Breast epithelium (tissue), 4 donors: ENCODE measurements around the gene LIX1L. TPM values are rescaled to one million over a fixed set of nuclear protein-coding genes. Genes with fewer than 3 reads are reported as not detected.

ENCODE experiments used
- DNase-seq, 2 donors: peaks; one replicate each; pipeline ENCODE4 v3.0.0-alpha.2; 2019; ENCODE audit warnings: low spot score in 2 of 2
- H3K27ac ChIP-seq, 2 donors: fragments of 200-600 bp; sonication (generic) in 1 of 2; one replicate each; pipeline ENCODE4 v1.5.1; 2016 to 2019; ENCODE audit warnings: mild to moderate bottlenecking in 1 of 2
- H3K27me3 ChIP-seq, 2 donors: fragments of 200-600 bp; sonication (generic) in 1 of 2; one replicate each; pipeline versions ENCODE4 v1.5.1 to v1.6.0; 2017 to 2019; ENCODE audit warnings: control low read depth in 1 of 2, mild to moderate bottlenecking in 1 of 2
- H3K36me3 ChIP-seq: fragments of 200-600 bp; one replicate; pipeline ENCODE4 v1.5.1; 2019
- H3K4me1 ChIP-seq, 2 donors: fragments of 200-600 bp; sonication (generic); one replicate each; pipeline ENCODE4 v1.5.1; 2016 to 2019; ENCODE audit warnings: control low read depth in 1 of 2
- H3K4me3 ChIP-seq, 3 donors: fragments of 200-600 bp; sonication (generic); 1 replicate in 2 of 3; 2 replicates in 1 of 3; pipeline ENCODE4 v1.5.1; 2016 to 2019; ENCODE audit warnings: mild to moderate bottlenecking in 3 of 3, moderate library complexity in 2 of 3
- H3K9me3 ChIP-seq, 2 donors: fragments of 200-600 bp; sonication (generic) in 1 of 2; one replicate each; pipeline ENCODE4 v1.5.1; 2016 to 2019; ENCODE audit warnings: control low read depth in 1 of 2
- POLR2A ChIP-seq: fragments of 450-650 bp; IDR thresholded peaks from one replicate; pipeline ENCODE4 v1.6.1; 2016; ENCODE audit warnings: antibody characterized with exemption, mild to moderate bottlenecking, moderate library complexity
- POLR2AphosphoS5 ChIP-seq, 3 donors: sonication (generic); formaldehyde crosslinking; IDR thresholded peaks; one replicate each; pipeline ENCODE4 v1.6.1; 2017; ENCODE audit warnings: antibody characterized with exemption in 3 of 3
- intact Hi-C: fragments of 100-400 bp; cut with DNase I; formaldehyde crosslinking; loops from one replicate; pipeline ENCODE4 v1.15.1; 2023; ENCODE audit warnings: low total_unique reads
- total RNA-seq, 3 donors: library from RNA; depleted of rRNA; stranded (reverse); fragments of >200 nt; gene quantifications; one replicate each; pipeline ENCODE4 v1.1.0, GENCODE V29; 2016
- TF ChIP-seq, protein P1 (sequence below), 3 donors: fragments of 450-650 bp; IDR thresholded peaks; one replicate each; pipeline ENCODE4 v1.5.1; 2016 to 2017; ENCODE audit warnings: antibody characterized with exemption in 3 of 3, mild to moderate bottlenecking in 3 of 3, moderate library complexity in 3 of 3

Gene LIX1L
- total RNA-seq, 3 donors from 2014 or later: 18.1 to 28.5 (median 21.8) TPM

DNA sequence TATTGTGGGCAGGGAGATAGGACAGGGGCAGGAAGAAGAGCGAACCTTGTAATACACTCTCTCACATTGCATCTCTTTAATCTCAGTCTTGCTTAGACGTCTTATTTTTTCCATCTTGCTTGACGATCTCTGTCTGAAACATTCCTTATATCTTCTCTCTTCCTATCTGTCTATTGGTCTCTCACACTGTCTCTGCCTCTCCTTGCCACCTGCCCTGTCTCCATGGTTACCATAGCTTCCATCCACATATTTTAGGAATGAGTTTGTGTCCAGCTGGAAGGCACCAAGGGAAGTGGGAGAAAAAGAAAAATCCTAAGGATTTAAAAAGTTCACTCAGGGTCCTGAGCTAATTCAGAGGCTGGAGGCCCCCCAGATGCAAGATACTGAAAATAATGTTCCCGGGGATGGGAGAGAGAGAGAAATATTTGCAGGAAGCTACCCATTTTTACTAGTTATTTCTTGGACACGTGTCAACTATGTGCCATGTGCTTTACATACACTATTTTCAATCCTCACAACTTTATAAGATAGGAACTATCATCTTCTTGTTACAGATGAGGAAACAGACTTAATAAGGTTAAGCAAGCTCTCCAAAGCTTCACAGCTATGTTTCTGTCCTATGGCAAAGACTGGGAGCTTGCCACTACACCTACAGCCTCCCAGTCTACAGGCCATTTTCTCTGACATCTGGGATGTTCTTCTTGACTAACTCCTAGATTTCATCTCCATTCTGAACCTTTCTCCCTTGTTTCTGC lies 5.6 kb upstream of the LIX1L start:
- DNase-seq: no peak
- Histone ChIP-seq H3K4me1 (peaks cover 12 to 17% of the 10 kb centered on the region in 2 donors), H3K36me3 (no peaks in the 10 kb centered on the region), H3K9me3 (no peaks in the 10 kb centered on the region), H3K4me3 (peak overlapping the region; percentile 49 to 80 (median 68)), H3K27me3 (no peaks in the 10 kb centered on the region), H3K27ac (peak overlapping the region; percentile 92 to 94)
- intact Hi-C loops: no loop called here
- TF ChIP-seq POLR2A (no peak), POLR2AphosphoS5 (IDR thresholded peaks at IDR 0.05) (no peak)
- TF ChIP-seq, protein P1, sequence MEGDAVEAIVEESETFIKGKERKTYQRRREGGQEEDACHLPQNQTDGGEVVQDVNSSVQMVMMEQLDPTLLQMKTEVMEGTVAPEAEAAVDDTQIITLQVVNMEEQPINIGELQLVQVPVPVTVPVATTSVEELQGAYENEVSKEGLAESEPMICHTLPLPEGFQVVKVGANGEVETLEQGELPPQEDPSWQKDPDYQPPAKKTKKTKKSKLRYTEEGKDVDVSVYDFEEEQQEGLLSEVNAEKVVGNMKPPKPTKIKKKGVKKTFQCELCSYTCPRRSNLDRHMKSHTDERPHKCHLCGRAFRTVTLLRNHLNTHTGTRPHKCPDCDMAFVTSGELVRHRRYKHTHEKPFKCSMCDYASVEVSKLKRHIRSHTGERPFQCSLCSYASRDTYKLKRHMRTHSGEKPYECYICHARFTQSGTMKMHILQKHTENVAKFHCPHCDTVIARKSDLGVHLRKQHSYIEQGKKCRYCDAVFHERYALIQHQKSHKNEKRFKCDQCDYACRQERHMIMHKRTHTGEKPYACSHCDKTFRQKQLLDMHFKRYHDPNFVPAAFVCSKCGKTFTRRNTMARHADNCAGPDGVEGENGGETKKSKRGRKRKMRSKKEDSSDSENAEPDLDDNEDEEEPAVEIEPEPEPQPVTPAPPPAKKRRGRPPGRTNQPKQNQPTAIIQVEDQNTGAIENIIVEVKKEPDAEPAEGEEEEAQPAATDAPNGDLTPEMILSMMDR (IDR thresholded peaks at IDR 0.05): no peak

DNA sequence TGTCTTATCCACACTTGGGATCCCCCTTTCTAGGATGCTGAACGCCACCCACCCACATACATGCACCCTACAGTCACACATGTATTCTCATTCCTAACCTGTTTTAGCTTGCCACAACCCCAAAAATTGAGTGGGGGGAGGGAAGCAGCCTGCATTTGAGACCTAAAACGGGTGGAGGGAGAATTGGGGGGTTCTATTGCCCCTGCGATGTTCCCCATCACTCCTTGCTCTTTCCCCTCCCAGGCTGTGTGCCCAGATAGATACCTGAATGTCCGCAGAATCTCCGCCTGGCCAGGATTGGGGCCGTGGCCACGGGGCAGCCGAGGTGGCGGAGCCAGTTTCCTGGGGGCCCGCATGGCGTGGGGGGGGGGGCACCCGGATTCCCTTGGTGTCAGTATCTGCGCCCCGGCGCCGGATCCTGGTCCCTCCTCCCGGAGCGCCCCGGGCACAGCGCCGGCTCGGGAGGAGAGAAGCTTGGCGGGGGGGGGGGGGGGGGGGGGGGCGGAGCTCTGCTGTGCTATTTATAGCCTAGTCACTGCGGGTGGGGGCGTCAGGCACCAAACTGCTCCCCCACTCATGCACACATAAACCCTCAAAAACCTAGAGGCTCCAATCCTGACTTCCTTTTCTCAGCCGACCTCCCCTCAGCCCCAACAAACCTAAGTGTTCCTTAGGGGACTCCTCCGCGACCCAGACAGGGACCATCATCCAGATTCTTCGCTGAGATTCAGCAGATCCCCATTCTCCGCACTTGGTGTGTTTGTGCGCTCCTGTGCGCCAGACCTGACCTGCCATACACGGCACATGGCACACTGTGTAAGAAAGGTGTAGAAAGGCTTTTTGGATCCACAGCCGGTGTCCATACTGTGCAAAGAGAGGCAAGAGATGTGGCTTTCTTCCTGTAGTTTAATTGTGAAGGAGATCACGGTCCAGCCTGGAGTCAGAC lies 4.6 kb upstream of the LIX1L start:
- H3K9me3 ChIP-seq: no peaks in the 10 kb centered on the region
- TF ChIP-seq POLR2A: no peak
- peak in 1 of 3 donors; percentile 21 for TF ChIP-seq POLR2AphosphoS5 (IDR thresholded peaks at IDR 0.05)
- peaks cover 12 to 17% of the 10 kb centered on the region in 2 donors for H3K4me1 ChIP-seq
- no peak for DNase-seq
- intact Hi-C loops: no loop called here
- no peaks in the 10 kb centered on the region for H3K27me3 ChIP-seq
- H3K4me3 ChIP-seq: peak overlapping the region; percentile 59 to 80 (median 68)
- peak overlapping the region; percentile 92 to 94 for H3K27ac ChIP-seq
- no peaks in the 10 kb centered on the region for H3K36me3 ChIP-seq

DNA sequence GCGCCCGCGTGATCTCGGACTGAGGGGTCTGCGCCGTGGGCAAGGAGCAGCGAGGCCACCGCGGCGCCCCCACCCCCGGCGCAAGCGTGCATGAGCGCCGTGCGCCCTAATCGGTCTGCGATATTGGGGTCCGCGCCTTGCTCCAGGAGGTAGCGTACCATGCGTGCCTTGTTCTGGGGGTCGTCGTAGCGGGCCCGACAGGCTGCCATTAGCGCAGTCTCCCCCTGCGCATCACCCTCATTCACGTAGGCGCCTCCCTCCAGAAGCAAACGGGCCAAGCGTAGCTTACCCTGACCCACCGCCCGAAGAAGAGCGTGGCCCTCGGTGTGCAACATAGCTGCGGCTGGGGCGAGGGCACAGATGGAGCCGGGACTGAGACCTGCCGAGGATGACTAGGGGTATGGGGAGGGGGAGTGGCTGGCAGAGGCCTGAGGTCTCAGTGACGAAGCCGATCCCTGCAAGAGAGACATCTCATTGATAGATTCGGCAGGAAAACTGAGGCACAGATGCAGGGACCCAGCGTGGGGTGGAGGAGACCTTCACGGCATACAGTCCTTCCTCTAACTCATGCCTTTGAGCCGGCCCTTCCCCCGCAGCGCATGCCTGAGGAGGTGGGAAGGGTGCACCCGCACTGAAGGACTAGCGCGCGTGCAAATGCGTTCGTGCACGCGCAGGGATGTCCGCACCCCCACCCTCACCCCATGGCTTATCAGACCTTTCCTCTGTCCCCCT lies 3.8 kb upstream of the LIX1L start:
- no peak for DNase-seq
- Histone ChIP-seq H3K27me3 (no peaks in the 10 kb centered on the region), H3K36me3 (no peaks in the 10 kb centered on the region), H3K9me3 (no peaks in the 10 kb centered on the region), H3K4me3 (peak overlapping the region; percentile 59 to 80 (median 68)), H3K4me1 (peaks cover 12 to 17% of the 10 kb centered on the region in 2 donors), H3K27ac (peak overlapping the region; percentile 92 to 94)
- intact Hi-C loops: no loop called here
- TF ChIP-seq, protein P1 (IDR thresholded peaks at IDR 0.05): no peak
- TF ChIP-seq POLR2AphosphoS5 (IDR thresholded peaks at IDR 0.05): peak in 1 of 3 donors; percentile 2

DNA sequence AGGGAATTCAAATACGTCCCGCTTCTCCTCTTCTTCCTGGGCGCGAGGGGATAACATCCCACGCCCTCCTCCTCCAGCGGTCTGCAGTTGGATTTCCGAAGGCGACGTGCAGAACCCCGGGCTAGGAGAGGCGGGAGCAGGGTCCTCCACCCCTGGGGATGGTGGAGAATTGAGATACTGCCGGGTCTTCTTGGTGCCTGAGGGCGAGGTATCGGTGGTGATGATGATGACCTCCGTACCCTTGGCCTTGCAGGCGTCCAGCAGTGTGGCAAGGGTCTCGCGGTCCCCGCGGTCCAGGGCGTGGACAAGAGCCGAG lies 3.2 kb upstream of the LIX1L start:
- intact Hi-C loops: no loop called here
- peak overlapping the region; percentile 92 to 94 for H3K27ac ChIP-seq
- no peaks in the 10 kb centered on the region for H3K36me3 ChIP-seq
- no peak for TF ChIP-seq POLR2A
- TF ChIP-seq POLR2AphosphoS5 (IDR thresholded peaks at IDR 0.05): no peak
- TF ChIP-seq, protein P1 (IDR thresholded peaks at IDR 0.05): no peak
- DNase-seq: no peak
- H3K9me3 ChIP-seq: no peaks in the 10 kb centered on the region
- H3K4me3 ChIP-seq: peak overlapping the region; percentile 59 to 80 (median 68)
- H3K27me3 ChIP-seq: no peaks in the 10 kb centered on the region
- peaks cover 12 to 17% of the 10 kb centered on the region in 2 donors for H3K4me1 ChIP-seq

DNA sequence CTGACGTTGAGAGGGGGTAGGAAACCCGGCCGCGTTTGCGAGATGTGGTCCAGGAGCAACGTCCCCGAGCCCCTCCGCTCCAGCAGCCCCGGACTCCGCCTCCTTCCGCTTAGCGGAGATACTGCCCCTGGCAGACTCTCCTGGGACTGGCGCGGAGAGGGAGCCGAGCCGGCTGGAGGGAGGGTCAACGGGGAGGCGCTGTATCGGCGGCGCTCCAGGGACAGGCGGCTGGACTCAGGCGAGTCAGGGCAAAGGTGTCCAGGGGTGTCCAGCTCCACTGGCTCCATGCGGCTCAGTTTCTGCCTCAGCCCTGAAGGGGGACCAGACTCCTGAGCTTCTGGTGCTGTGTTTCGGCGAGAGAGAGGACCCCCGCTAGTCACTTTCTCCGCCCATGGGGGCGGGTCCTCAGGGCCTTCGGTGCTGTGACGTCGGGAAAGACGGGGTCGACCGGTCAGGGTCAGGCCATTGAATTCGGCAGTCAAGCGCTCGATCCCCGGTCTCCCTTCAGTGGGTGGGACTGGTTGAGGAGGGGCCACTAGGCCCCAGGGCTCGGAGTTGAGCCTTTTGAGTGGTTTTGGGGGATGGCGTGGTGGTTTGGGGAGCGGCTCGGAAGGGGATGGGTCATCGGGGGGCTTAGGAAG lies 2.8 kb upstream of the LIX1L start:
- no peaks in the 10 kb centered on the region for H3K9me3 ChIP-seq
- H3K4me1 ChIP-seq: peaks cover 12 to 17% of the 10 kb centered on the region in 2 donors
- intact Hi-C loops: no loop called here

More for the DNA sequence above, 2.8 kb upstream of the LIX1L start:
- peak overlapping the region; percentile 59 to 80 (median 68) for H3K4me3 ChIP-seq
- peak overlapping the region; percentile 92 to 94 for H3K27ac ChIP-seq
- DNase-seq: peak; percentile 55 to 69
- TF ChIP-seq POLR2A (peak; percentile 43), POLR2AphosphoS5 (IDR thresholded peaks at IDR 0.05) (peak; percentile 25 to 54 (median 42))
- TF ChIP-seq, protein P1 (IDR thresholded peaks at IDR 0.05): no peak
- H3K36me3 ChIP-seq: no peaks in the 10 kb centered on the region
- no peaks in the 10 kb centered on the region for H3K27me3 ChIP-seq
